Breast epithelium (tissue), 4 donors: ENCODE measurements around the gene NOS1AP. TPM values are rescaled to one million over a fixed set of nuclear protein-coding genes. Genes with fewer than 3 reads are reported as not detected.

Source experiments
- DNase-seq, 2 donors: peaks; one replicate each; pipeline ENCODE4 v3.0.0-alpha.2; 2019; ENCODE audit warnings: low spot score in 2 of 2
- H3K27ac ChIP-seq, 2 donors: fragments of 200-600 bp; sonication (generic) in 1 of 2; one replicate each; pipeline ENCODE4 v1.5.1; 2016 to 2019; ENCODE audit warnings: mild to moderate bottlenecking in 1 of 2
- H3K27me3 ChIP-seq, 2 donors: fragments of 200-600 bp; sonication (generic) in 1 of 2; one replicate each; pipeline versions ENCODE4 v1.5.1 to v1.6.0; 2017 to 2019; ENCODE audit warnings: control low read depth in 1 of 2, mild to moderate bottlenecking in 1 of 2
- H3K36me3 ChIP-seq: fragments of 200-600 bp; one replicate; pipeline ENCODE4 v1.5.1; 2019
- H3K4me1 ChIP-seq, 2 donors: fragments of 200-600 bp; sonication (generic); one replicate each; pipeline ENCODE4 v1.5.1; 2016 to 2019; ENCODE audit warnings: control low read depth in 1 of 2
- H3K4me3 ChIP-seq, 3 donors: fragments of 200-600 bp; sonication (generic); 1 replicate in 2 of 3; 2 replicates in 1 of 3; pipeline ENCODE4 v1.5.1; 2016 to 2019; ENCODE audit warnings: mild to moderate bottlenecking in 3 of 3, moderate library complexity in 2 of 3
- H3K9me3 ChIP-seq, 2 donors: fragments of 200-600 bp; sonication (generic) in 1 of 2; one replicate each; pipeline ENCODE4 v1.5.1; 2016 to 2019; ENCODE audit warnings: control low read depth in 1 of 2
- CTCF ChIP-seq, 3 donors: fragments of 450-650 bp; IDR thresholded peaks; one replicate each; pipeline ENCODE4 v1.5.1; 2016 to 2017; ENCODE audit warnings: antibody characterized with exemption in 3 of 3, mild to moderate bottlenecking in 3 of 3, moderate library complexity in 3 of 3
- POLR2A ChIP-seq: fragments of 450-650 bp; IDR thresholded peaks from one replicate; pipeline ENCODE4 v1.6.1; 2016; ENCODE audit warnings: antibody characterized with exemption, mild to moderate bottlenecking, moderate library complexity
- POLR2AphosphoS5 ChIP-seq, 3 donors: sonication (generic); formaldehyde crosslinking; IDR thresholded peaks; one replicate each; pipeline ENCODE4 v1.6.1; 2017; ENCODE audit warnings: antibody characterized with exemption in 3 of 3
- intact Hi-C: fragments of 100-400 bp; cut with DNase I; formaldehyde crosslinking; loops from one replicate; pipeline ENCODE4 v1.15.1; 2023; ENCODE audit warnings: low total_unique reads
- total RNA-seq, 3 donors: library from RNA; depleted of rRNA; stranded (reverse); fragments of >200 nt; gene quantifications; one replicate each; pipeline ENCODE4 v1.1.0, GENCODE V29; 2016

Gene NOS1AP
- total RNA-seq, 3 donors from 2014 or later, result 2.2 to 17.6 (median 11.8) TPM

GRCh38 chr1:162233066-162233465 is 163.6 kb downstream of the NOS1AP start:
- DNase-seq, result no peak
- Histone ChIP-seq H3K27ac (no peak overlapping the region), H3K36me3 (no peaks in the 10 kb centered on the region), H3K9me3 (no peaks in the 10 kb centered on the region), H3K27me3 (no peaks in the 10 kb centered on the region), H3K4me3 (no peak overlapping the region), H3K4me1 (no peaks in the 10 kb centered on the region)
- intact Hi-C loops, result no loop called here
- TF ChIP-seq POLR2AphosphoS5 (IDR thresholded peaks at IDR 0.05), result no peak

GRCh38 chr1:162233937-162234336 is 164.4 kb downstream of the NOS1AP start:
- no peak for DNase-seq
- no peak overlapping the region for H3K27ac ChIP-seq
- peaks cover 0 to under 1% of the 10 kb centered on the region in 2 donors for H3K4me1 ChIP-seq
- TF ChIP-seq POLR2A (no peak), POLR2AphosphoS5 (IDR thresholded peaks at IDR 0.05) (no peak), CTCF (IDR thresholded peaks at IDR 0.05) (no peak)
- no peaks in the 10 kb centered on the region for H3K9me3 ChIP-seq
- H3K36me3 ChIP-seq, result no peaks in the 10 kb centered on the region
- no peaks in the 10 kb centered on the region for H3K27me3 ChIP-seq
- intact Hi-C loops, result no loop called here
- no peak overlapping the region for H3K4me3 ChIP-seq

- Histone ChIP-seq H3K27ac (no peak overlapping the region), H3K27me3 (no peaks in the 10 kb centered on the region), H3K9me3 (no peaks in the 10 kb centered on the region), H3K36me3 (no peaks in the 10 kb centered on the region), H3K4me1 (peaks cover 0 to 6% of the 10 kb centered on the region in 2 donors), H3K4me3 (no peak overlapping the region)
- TF ChIP-seq POLR2A (no peak), CTCF (IDR thresholded peaks at IDR 0.05) (no peak), POLR2AphosphoS5 (IDR thresholded peaks at IDR 0.05) (no peak)
- intact Hi-C loops, result no loop called here
- DNase-seq, result no peak
These were observed 165.1 kb downstream of the NOS1AP start for GRCh38 chr1:162234571-162234970.

- Histone ChIP-seq H3K27me3 (no peaks in the 10 kb centered on the region), H3K4me3 (no peak overlapping the region), H3K9me3 (no peaks in the 10 kb centered on the region), H3K27ac (no peak overlapping the region), H3K36me3 (no peaks in the 10 kb centered on the region), H3K4me1 (peaks cover 0 to 6% of the 10 kb centered on the region in 2 donors)
- DNase-seq, result no peak
- TF ChIP-seq CTCF (IDR thresholded peaks at IDR 0.05) (no peak), POLR2AphosphoS5 (IDR thresholded peaks at IDR 0.05) (peak in 1 of 3 donors; percentile 61)
- intact Hi-C loops, result no loop called here
These were observed 165.8 kb downstream of the NOS1AP start for GRCh38 chr1:162235241-162235800.

- Histone ChIP-seq H3K36me3 (no peaks in the 10 kb centered on the region), H3K27me3 (no peaks in the 10 kb centered on the region), H3K4me3 (no peak overlapping the region), H3K27ac (peak overlapping the region in 1 of 2 donors; percentile 11), H3K9me3 (no peaks in the 10 kb centered on the region), H3K4me1 (peaks cover 0 to 6% of the 10 kb centered on the region in 2 donors)
- intact Hi-C loops, result no loop called here
- TF ChIP-seq CTCF (IDR thresholded peaks at IDR 0.05), result no peak
- no peak for TF ChIP-seq POLR2AphosphoS5 (IDR thresholded peaks at IDR 0.05)
- no peak for TF ChIP-seq POLR2A
- no peak for DNase-seq
These were observed 166.7 kb downstream of the NOS1AP start for GRCh38 chr1:162236201-162236600.

GRCh38 chr1:162236618-162237017 is 167.1 kb downstream of the NOS1AP start:
- no peak for TF ChIP-seq CTCF (IDR thresholded peaks at IDR 0.05)
- TF ChIP-seq POLR2A, result no peak
- no peak for TF ChIP-seq POLR2AphosphoS5 (IDR thresholded peaks at IDR 0.05)
- Histone ChIP-seq H3K27me3 (no peaks in the 10 kb centered on the region), H3K4me1 (peaks cover 0 to 6% of the 10 kb centered on the region in 2 donors), H3K4me3 (no peak overlapping the region), H3K36me3 (no peaks in the 10 kb centered on the region), H3K27ac (peak overlapping the region in 1 of 2 donors; percentile 11), H3K9me3 (no peaks in the 10 kb centered on the region)
- no peak for DNase-seq
- intact Hi-C loops, result no loop called here
